ENCODE results near the gene TRMT5. TPM values are rescaled to one million over a fixed set of nuclear protein-coding genes. Genes with fewer than 3 reads are reported as not detected.

The TRMT5 gene
- total RNA-seq, 2 experiments from 2014 or later = 16.0 to 16.4 TPM

DNA sequence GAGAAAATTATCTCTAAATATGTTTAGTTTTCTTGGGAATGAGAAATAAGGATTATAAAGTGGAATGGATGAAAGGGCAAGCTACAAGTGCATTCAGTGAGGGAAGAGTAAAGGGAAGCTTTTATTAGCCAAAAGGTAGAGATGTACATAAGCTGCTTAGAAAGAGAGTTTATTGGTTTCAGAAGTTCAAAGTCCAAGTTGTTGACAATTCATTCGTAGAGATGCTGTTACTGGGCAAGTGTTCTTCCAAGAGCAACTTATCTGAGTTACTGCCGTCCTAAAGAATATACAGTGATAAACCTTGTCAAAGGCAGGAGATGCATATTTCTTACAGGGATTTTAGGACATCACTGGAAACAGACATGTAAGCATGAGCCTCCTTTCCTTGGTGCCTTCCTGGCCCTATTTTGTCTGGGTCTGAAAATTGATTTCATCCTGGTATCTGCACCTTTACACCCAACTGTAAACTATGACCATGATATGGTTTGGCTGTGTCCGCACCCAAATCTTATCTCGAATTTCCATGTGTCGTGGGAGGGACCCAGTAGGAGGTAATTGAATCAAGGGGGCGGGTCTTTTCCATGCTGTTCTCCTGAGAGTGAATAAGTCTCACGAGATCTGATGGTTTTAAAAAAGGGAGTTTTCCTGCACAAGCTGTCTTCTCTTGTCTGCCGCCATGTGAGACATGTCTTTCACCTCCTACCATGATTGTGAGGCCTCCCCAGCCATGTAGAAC is 46.8 kb downstream of the TRMT5 start:
- TF ChIP-seq, protein P1, sequence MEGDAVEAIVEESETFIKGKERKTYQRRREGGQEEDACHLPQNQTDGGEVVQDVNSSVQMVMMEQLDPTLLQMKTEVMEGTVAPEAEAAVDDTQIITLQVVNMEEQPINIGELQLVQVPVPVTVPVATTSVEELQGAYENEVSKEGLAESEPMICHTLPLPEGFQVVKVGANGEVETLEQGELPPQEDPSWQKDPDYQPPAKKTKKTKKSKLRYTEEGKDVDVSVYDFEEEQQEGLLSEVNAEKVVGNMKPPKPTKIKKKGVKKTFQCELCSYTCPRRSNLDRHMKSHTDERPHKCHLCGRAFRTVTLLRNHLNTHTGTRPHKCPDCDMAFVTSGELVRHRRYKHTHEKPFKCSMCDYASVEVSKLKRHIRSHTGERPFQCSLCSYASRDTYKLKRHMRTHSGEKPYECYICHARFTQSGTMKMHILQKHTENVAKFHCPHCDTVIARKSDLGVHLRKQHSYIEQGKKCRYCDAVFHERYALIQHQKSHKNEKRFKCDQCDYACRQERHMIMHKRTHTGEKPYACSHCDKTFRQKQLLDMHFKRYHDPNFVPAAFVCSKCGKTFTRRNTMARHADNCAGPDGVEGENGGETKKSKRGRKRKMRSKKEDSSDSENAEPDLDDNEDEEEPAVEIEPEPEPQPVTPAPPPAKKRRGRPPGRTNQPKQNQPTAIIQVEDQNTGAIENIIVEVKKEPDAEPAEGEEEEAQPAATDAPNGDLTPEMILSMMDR (IDR thresholded peaks at IDR 0.05) = no peak
- no peak for DNase-seq
- no peak for ATAC-seq
- CTCF ChIA-PET = no interaction called here
- Mint-ChIP-seq H3K9me3 (no peaks in the 10 kb centered on the region), H3K27ac (no peak overlapping the region), H3K4me3 (no peak overlapping the region), H3K36me3 (ENCODE audit: low read depth) (peaks cover 4% of the 10 kb centered on the region), H3K27me3 (no peaks in the 10 kb centered on the region), H3K4me1 (ENCODE audit: low read depth) (no peaks in the 10 kb centered on the region)
- intact Hi-C loops (cut with micrococcal nuclease) = no loop called here
- POLR2A ChIA-PET = no interaction called here

DNA sequence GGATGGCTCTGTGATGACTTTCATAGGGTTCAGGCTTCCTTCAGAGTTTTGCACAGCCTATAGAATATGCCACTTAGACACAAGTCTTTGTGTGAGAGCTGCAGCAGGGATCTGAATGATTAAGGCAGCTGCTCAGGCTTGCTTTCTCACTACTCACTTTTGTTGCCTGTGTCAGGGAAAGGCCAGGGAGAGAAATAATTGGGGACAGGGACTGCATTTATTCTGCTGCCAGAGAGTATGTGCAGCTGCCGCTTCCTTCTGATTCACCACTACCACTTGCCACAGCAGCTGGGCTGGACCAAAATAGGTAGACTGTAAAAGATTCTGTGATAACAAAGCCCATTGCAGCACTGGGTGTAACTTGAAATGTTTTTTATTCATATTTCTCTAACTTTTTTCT is 49.7 kb downstream of the TRMT5 start:
- ChIA-PET POLR2A (no interaction called here), CTCF (interaction anchor here (0.6 kb wide), 1 partner anchor 11 kb away, joined by 3 read pairs; no protein-coding TSS in a partner anchor)
- TF ChIP-seq, protein P1 (IDR thresholded peaks at IDR 0.05) = no peak
- H3K27me3 Mint-ChIP-seq = no peaks in the 10 kb centered on the region
- H3K4me1 Mint-ChIP-seq (ENCODE audit: low read depth) = no peaks in the 10 kb centered on the region
- peaks cover 4% of the 10 kb centered on the region for H3K36me3 Mint-ChIP-seq (ENCODE audit: low read depth)
- intact Hi-C loops (cut with micrococcal nuclease) = no loop called here
- H3K9me3 Mint-ChIP-seq = no peaks in the 10 kb centered on the region
- no peak overlapping the region for H3K27ac Mint-ChIP-seq
- no peak for ATAC-seq
- no peak overlapping the region for H3K4me3 Mint-ChIP-seq
- DNase-seq = no peak

DNA sequence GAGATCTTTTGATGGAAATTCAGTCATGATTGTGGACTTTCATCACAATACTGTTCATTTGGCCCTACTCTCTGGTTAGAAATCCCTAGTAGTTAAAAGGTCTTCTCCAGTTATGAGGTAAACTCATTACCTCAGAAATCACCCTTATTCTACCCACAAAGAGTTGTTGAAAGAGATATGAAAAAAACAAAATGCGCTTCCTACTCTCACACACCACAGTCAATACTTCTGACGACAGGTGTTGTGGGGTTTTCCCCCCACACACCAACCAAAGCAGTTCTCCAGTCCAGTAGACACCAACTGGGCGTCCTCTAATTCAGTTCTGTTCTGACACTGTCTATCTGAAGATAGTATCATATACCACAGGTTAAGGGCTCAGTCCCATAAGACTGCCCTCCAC is 54.9 kb downstream of the TRMT5 start:
- H3K4me3 Mint-ChIP-seq = no peak overlapping the region
- ATAC-seq (no peak), DNase-seq (no peak)
- no peaks in the 10 kb centered on the region for H3K27me3 Mint-ChIP-seq
- TF ChIP-seq, protein P1 (IDR thresholded peaks at IDR 0.05) = no peak
- no peaks in the 10 kb centered on the region for H3K9me3 Mint-ChIP-seq
- POLR2A ChIA-PET = no interaction called here
- H3K27ac Mint-ChIP-seq = no peak overlapping the region
- H3K36me3 Mint-ChIP-seq (ENCODE audit: low read depth) = no peaks in the 10 kb centered on the region
- CTCF ChIA-PET = no interaction called here
- intact Hi-C loops (cut with micrococcal nuclease) = no loop called here
- peaks cover 7% of the 10 kb centered on the region for H3K4me1 Mint-ChIP-seq (ENCODE audit: low read depth)

DNA sequence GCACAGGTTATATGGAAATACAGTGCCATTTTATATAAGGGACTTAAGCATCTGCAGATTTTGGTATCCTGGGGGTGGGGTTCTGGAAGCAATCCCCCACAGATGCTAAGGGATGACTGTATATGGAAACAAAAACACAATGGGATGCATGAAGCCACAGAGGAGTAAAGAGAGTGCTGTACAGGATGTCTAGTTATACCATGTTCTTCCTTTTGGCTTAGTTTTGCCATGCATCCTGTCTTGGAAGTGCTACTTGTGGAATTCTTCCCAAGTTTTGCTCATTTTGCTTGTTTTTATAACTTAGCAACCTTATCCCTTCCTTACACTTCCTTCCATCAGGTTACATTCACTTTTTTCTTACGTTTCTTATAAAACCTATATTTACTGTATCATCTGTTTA is 55.6 kb downstream of the TRMT5 start:
- no peaks in the 10 kb centered on the region for H3K27me3 Mint-ChIP-seq
- no peaks in the 10 kb centered on the region for H3K9me3 Mint-ChIP-seq
- intact Hi-C loops (cut with micrococcal nuclease) = no loop called here
- H3K27ac Mint-ChIP-seq = no peak overlapping the region
- ChIA-PET POLR2A (no interaction called here), CTCF (no interaction called here)
- ATAC-seq (no peak), DNase-seq (no peak)
- TF ChIP-seq, protein P1 (IDR thresholded peaks at IDR 0.05) = no peak
- no peaks in the 10 kb centered on the region for H3K36me3 Mint-ChIP-seq (ENCODE audit: low read depth)
- H3K4me3 Mint-ChIP-seq = no peak overlapping the region
- H3K4me1 Mint-ChIP-seq (ENCODE audit: low read depth) = peaks cover 7% of the 10 kb centered on the region

DNA sequence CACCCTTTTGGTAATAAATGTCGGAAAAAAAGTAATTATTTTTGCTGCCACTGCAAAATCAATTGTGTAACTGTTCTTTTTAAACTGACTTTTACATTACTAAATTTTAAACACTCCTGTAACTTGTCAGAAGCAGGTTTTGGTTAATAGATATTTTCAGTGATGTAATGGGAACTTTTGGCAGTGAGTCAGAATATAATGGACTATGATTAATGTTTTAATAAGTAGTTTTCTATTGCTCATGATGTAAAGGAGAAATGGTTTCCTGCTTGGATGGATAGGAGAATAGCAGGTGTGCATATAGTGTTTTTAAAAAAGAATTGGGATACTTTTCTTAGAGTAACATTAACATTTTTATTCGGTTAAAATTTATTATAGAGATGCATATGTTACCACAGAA is 58.8 kb downstream of the TRMT5 start:
- Mint-ChIP-seq H3K36me3 (ENCODE audit: low read depth) (peaks cover 2% of the 10 kb centered on the region), H3K27ac (no peak overlapping the region), H3K4me3 (no peak overlapping the region), H3K4me1 (ENCODE audit: low read depth) (peaks cover 7% of the 10 kb centered on the region), H3K27me3 (no peaks in the 10 kb centered on the region), H3K9me3 (no peaks in the 10 kb centered on the region)
- POLR2A ChIA-PET = no interaction called here
- no peak for ATAC-seq
- intact Hi-C loops (cut with micrococcal nuclease) = no loop called here
- DNase-seq = no peak
- TF ChIP-seq, protein P1 (IDR thresholded peaks at IDR 0.05) = no peak
- CTCF ChIA-PET = no interaction called here

Other genes starting within 250 kb of the TRMT5 start
- gene MNAT1, start 246.3 kb downstream of the TRMT5 start, total RNA-seq = 10 to 100 TPM; 41.6 to 44.1 TPM
- 1 to 10 TPM; 2.9 to 3.9 TPM for gene SLC38A6, start 166 bp upstream of the TRMT5 start, total RNA-seq